Endothelial cell of umbilical vein (primary cell): Measurements from ENCODE around the gene KDM4C.

Source experiments
- CTCF ChIP-seq, 2 donors: IDR thresholded peaks; 1 replicate in 1 of 2; 2 replicates in 1 of 2; pipeline ENCODE4 v1.5.1; 2011; ENCODE audit warnings: low read length in 2 of 2, mild to moderate bottlenecking in 2 of 2, moderate library complexity in 2 of 2, control low read depth in 1 of 2, inconsistent platforms in 1 of 2, low read depth in 1 of 2; ENCODE audit not compliant: insufficient read depth in 1 of 2; ENCODE audit errors: extremely low read depth in 1 of 2
- EZH2 ChIP-seq: IDR thresholded peaks from 2 replicates; pipeline ENCODE4 v1.6.1; 2012; ENCODE audit warnings: borderline replicate concordance, low read depth, mild to moderate bottlenecking, moderate library complexity, low read length, inconsistent platforms; ENCODE audit not compliant: severe bottlenecking

GRCh38 chr9:7185612-7186011, 427.8 kb downstream of the KDM4C start:
- no peak for TF ChIP-seq CTCF (IDR thresholded peaks at IDR 0.05; ENCODE audit: extremely low read depth in 1 of 2, insufficient read depth in 1 of 2, low read depth in 1 of 2, low read length in 2 of 2)
- no peak for TF ChIP-seq EZH2
